EL (cell line): Measurements from ENCODE around the gene JAKMIP1.

Experiments
- DNase-seq: peaks from one replicate; pipeline ENCODE4 v3.0.0-alpha.2; 2016

JAKMIP1 gene

DNA sequence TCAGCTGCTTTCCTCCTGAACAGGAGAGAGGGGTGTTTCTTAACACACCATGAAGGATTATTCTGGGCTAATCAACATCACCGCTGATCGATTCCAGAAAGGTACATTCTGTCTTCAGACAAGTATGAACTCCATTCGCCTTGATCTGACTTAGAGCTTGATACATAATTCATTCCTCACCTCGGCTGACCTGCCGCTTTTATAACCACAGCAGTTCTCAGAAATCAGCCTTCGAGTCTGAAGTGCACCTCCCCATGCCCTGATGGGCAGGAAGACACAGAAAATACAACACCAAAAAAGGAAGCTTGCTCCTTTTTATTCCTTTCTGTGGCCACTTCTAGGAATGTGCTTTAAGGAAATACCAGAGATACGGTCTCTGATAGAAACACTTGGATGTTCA lies 85.7 kb downstream of the JAKMIP1 start:
- no peak for DNase-seq

DNA sequence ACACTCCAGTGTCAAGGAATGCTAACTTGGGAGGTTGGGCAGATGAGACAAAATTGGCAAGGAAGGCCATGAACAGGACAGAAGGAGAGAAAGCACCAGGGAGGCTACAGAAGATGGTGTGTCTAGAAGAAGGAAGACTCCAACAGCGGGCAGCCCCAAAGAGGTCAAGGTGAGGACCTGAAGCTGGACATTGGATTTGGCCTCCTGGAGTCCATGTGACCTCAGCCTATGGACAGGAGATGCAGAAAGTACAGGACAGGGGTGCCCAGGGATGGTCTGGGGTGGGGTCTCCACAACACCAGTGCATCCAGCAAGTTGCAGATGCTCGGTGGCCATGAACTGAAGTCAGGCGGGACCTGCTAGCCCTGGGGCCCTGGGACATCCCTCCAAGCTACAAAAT lies 86.2 kb downstream of the JAKMIP1 start:
- no peak for DNase-seq

DNA sequence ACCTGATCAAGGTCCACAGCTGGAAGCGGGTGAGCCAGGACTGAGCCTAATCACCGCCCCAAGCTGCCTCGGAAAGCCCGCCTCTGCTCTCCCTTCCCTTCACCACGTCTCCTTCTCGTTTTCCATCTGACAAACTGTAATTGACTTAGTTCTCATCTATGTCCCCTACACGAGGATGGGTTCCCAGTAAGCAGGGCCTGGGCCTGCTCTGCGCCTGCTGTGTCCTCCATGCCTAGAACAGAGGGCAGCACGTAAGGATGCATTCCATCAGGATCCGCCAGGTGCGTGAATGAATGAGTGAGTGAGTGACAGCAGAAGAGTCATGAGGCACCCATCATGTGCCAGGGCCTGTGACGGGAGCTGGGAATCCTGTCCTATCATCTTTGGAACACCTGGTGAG lies 86.7 kb downstream of the JAKMIP1 start:
- DNase-seq = no peak

- DNase-seq = no peak
Observed at GRCh38 chr4:6112606-6113290, 87.6 kb downstream of the JAKMIP1 start.

DNA sequence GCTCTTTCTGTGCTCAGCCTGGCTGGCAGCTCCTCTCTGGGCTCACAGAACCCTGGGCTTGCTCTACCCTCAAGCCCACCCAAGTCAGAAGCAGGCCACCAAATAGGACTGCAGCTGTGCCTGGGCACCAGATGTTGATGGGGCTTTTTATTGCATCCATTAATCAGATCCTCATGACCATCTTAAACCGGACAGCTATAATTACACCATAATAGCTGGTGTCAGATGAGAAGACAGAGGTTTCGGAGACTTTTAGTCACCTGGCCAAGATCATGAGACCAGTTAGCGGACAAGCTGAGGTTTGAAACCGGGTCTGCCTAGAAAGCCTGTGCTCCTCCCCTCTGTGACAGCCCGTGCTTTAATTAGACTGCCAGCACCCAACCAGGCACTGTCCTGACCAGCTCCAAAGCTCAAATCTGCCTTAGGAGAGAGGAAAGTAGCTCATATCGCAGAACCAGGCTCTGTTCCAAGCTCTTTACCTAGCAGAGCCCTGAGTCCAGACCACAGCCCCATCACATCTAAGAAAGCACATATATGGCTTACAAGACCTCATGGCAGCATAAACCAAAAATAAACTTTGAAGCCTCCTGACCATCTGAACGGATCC lies 88.9 kb downstream of the JAKMIP1 start:
- DNase-seq = no peak

GRCh38 chr4:6110681-6111353 lies 89.5 kb downstream of the JAKMIP1 start:
- no peak for DNase-seq

- no peak for DNase-seq
Observed at GRCh38 chr4:6109842-6110560, 90.3 kb downstream of the JAKMIP1 start.

DNA sequence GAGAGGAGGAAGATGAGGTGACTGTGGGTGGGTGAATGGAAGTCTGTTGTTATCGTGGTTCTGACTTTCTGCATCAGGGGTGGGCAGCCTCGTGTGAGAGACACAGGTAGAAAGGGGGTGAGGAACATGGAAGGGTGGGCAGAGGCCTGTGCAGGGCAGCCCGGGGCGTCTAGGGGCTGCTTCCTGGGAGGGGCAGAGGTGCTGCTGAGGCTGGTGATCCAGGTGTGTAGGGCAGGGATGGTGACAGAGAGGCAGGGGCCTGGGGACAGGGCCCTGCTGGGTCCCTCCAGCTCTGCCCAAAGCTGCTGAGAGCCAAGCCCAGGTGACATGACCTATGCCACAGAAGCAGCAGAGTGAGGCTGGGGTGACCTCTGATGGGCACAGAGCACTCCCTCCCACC lies 92.5 kb downstream of the JAKMIP1 start:
- DNase-seq = no peak

GRCh38 chr4:6107114-6107791 lies 93.1 kb downstream of the JAKMIP1 start:
- DNase-seq = no peak

- no peak for DNase-seq
Observed at GRCh38 chr4:6106156-6106555, 94.2 kb downstream of the JAKMIP1 start.

GRCh38 chr4:6105311-6105911 lies 94.9 kb downstream of the JAKMIP1 start:
- DNase-seq = no peak

- DNase-seq = no peak
Observed at GRCh38 chr4:6104541-6105130, 95.7 kb downstream of the JAKMIP1 start.

DNA sequence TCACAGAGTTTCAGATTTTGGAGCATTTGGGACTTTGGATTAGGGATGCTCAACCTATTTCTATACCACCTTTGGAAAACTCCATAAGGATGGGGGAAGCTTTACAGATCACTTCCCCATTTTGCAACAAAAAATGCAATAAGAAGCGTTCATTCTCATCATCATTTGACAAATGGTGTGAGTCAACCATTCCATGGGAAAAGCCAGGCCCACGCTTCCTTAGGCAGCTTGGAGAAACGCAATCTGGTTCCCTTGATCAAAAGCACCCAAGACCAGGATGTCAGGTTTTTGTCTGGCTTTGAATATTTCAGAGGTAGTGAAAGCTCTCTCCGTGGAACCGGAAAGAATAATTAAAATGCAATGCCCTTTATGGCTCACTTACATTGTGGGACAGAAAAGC lies 102.8 kb downstream of the JAKMIP1 start:
- no peak for DNase-seq

GRCh38 chr4:6095897-6096296 lies 104.5 kb downstream of the JAKMIP1 start:
- no peak for DNase-seq

DNA sequence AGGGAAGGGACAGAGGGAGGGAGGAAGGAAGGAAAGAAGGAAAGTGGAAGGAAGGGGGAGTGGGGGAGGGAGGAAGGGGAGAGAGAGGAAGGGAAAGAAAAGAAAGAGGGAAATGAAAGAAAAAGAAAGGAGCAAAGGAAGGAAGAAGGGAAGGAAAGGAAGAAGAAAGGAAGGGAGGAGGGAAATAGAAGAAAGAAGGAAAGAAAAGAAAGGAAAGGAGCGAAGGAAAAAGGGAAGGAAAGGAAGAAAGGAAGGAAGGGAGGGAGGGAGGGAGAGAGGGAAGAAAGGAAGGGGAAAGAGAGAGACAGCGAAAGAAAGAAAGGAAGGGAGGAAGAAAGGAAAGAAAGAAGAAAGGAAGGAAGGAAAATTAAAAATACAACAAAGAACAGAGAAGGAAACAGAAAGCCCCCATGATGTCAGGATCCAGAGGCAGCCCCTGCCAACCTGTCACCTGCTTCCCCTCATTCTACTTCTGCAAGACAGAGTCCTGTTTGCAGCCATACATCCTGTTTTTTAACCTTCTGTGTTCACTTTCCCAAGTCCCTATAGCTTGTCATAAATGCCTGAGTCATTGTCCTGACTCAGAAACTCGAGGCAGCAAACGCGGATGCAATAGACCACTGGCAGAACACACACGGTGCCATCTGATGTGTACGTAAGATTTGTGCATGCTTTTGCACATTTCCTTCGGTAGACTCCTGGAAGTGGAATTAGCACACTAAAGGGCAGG lies 105.2 kb downstream of the JAKMIP1 start:
- DNase-seq = peak; percentile 35

- DNase-seq = no peak
Observed at GRCh38 chr4:6093671-6094070, 106.7 kb downstream of the JAKMIP1 start.

DNA sequence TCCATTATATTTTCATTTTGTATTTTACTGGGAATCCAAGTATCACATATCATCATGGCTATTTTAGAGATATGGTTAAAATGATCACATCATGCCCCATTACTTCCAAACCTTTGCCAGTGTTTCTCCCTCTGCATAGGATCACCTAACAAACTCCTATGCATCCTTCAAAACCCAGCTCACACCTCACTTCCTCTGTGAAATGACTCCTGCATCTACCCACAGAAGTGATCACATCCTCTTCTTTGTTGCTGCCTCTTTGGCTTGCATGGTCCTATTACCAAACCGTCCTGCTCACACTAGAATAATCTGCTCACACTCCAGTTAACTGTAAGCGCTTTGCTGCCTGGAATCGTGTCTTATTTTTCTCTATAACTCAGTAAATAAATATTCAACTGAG lies 107.4 kb downstream of the JAKMIP1 start:
- DNase-seq = no peak

GRCh38 chr4:6092131-6092530 lies 108.2 kb downstream of the JAKMIP1 start:
- DNase-seq = no peak

DNA sequence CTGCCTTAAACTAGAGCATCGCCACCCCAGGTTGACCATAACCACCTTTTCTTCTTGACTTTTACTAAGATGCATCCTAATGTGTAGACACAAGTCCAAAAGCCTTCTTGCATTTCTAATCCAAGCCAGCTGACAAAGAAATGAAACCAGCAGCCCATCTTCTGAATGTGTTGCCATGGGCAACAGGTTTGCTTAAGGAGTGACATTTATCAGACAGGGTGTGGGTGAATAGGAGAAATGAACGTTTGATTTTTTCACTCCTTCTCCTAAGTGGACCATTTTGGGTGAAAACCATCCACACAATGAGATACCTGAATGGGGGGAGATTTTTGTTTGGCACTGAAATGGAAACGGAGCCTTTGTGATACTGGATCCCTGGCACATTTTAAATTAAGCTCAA lies 109.4 kb downstream of the JAKMIP1 start:
- no peak for DNase-seq

DNA sequence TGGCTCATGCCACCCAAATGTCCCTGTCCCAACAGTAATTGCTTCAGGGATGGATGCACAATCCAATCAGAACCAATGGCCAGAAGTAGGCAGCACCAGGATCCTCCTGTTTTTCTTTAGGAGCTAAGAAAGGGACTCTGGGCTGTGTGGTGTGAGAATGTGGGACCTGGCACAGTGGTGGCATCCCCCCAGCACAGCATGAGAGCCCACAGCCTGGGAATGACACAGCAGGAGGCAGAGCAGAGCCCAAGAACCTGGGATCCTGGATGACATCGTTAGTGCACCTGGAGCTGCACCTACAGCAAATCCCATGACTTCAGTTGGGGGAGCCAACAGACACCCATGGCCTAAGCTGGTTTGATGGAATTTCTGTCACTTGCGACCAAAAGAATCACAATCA lies 111.4 kb downstream of the JAKMIP1 start:
- no peak for DNase-seq

DNA sequence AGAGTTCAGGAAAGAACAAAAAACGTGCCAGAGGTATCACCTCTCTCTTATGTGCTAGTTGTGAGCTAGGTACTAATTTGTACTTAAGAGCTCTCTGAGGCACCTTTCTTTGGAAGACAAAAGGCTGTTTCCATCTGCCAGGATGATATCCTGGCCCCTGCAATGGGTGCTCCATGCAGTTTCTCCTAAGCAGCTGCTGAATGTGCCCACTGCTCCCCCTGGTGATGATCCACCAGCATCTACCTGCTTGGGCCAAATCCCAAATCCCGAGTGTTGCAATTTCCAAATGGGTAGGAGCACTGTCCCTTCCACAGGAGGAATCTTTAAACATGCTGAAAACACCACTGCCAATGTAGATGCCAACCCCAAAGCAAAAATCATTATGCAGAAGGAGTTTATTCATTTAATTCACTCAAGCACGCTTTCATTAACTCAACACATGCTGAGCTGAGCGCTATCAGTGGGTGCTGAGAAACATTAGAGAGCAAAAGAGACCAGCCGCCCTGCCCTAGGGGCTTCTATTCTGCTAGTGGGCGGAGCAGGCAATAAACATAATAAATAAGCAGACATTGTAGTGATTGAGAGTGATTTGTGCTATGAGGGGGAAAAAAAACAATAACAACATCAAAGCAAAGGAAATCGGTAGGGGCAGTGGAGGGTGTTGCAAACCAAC lies 112.5 kb downstream of the JAKMIP1 start:
- peak; percentile 31 for DNase-seq
